Kidney tubule cell (primary cell): Measurements from ENCODE around the gene ZMAT5.

Experiments used
- DNase-seq: peaks from one replicate; pipeline ENCODE4 v3.0.0-alpha.2; 2018; ENCODE audit warnings: low spot score

The ZMAT5 gene

DNA sequence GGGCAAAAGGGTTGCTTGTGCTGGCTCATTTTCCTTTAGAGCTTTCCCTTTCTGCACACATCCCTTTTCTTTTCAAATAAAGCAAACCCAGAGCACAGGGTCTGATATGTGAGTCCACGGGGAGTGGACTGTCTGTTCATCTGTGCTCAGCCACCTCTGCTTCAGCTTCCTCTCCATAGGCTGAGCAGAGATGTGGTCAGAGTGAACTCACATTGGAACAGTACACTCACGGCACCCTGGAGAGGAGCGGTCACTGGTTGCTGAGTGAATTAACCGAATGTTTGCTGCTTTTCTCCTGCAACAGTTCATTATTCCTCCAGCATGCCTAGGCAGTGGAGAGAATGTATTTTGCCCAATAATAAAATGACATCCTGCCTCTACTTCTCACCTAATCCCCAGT, 83.3 kb downstream of the ZMAT5 start:
- no peak for DNase-seq
